OCI-LY7 (cell line): ENCODE data around the gene IL17A. TPM values are rescaled to one million over a fixed set of nuclear protein-coding genes. Genes with fewer than 3 reads are reported as not detected.

Source experiments
- BruUV-seq: library from RNA; stranded (reverse); fragments of 400-500 nt; replicated peaks from 2 replicates; lab custom pipeline; 2021; lab: Mats Ljungman, UMichigan
- CTCF ChIA-PET: fragments of 300-600 bp; sonication (Branson Sonifier 250); formaldehyde crosslinking; loops from one replicate; lab custom pipeline; 2022; ENCODE audit warnings: antibody characterized with exemption; ENCODE audit not compliant: unreplicated experiment; lab: Charles Lee
- POLR2A ChIA-PET: fragments of 300-600 bp; sonication (Branson Sonifier 250); formaldehyde crosslinking; loops from one replicate; lab custom pipeline; 2022; ENCODE audit warnings: antibody characterized with exemption; lab: Charles Lee
- DNase-seq: peaks from one replicate; pipeline ENCODE4 v3.0.0-alpha.2; 2015; ENCODE audit warnings: low spot score
- H2AFZ ChIP-seq: fragments of 200-600 bp; sonication (generic), shearing (Covaris generic); 2 replicates; pipeline ENCODE4 v1.6.1; 2014; ENCODE audit warnings: mild to moderate bottlenecking, antibody characterized with exemption, low read length, moderate library complexity
- H3K27ac ChIP-seq: fragments of 200-600 bp; sonication (generic); 2 replicates; pipeline ENCODE4 v1.5.1; 2014; ENCODE audit warnings: mixed run types, low read depth, mild to moderate bottlenecking, moderate library complexity, low read length, inconsistent platforms; ENCODE audit not compliant: poor library complexity, severe bottlenecking
- H3K36me3 ChIP-seq: fragments of 200-600 bp; sonication (generic); 2 replicates; pipeline ENCODE4 v1.6.1; 2014; ENCODE audit warnings: mild to moderate bottlenecking, antibody characterized with exemption, low read length, moderate library complexity, mixed read lengths; ENCODE audit not compliant: insufficient read depth
- H3K4me1 ChIP-seq: fragments of 200-600 bp; sonication (generic); 2 replicates; pipeline ENCODE4 v1.5.1; 2014; ENCODE audit warnings: mild to moderate bottlenecking, low read length; ENCODE audit not compliant: insufficient read depth, poor library complexity, severe bottlenecking
- H3K4me2 ChIP-seq: fragments of 200-600 bp; sonication (generic); 2 replicates; pipeline ENCODE4 v1.6.1; 2014; ENCODE audit warnings: mild to moderate bottlenecking, low read length
- H3K4me3 ChIP-seq: fragments of 200-600 bp; sonication (generic); 2 replicates; pipeline ENCODE4 v1.5.1; 2014; ENCODE audit warnings: mild to moderate bottlenecking, low read depth, low read length; ENCODE audit not compliant: poor library complexity, severe bottlenecking
- H3K79me2 ChIP-seq: fragments of 200-600 bp; sonication (generic); 2 replicates; pipeline ENCODE4 v1.6.1; 2016; ENCODE audit warnings: low read depth, mild to moderate bottlenecking, low read length, moderate library complexity, mixed read lengths; ENCODE audit not compliant: insufficient read depth
- H3K9me2 ChIP-seq: fragments of 200-600 bp; sonication (generic); 2 replicates; pipeline ENCODE4 v1.6.1; 2016; ENCODE audit warnings: mild to moderate bottlenecking, low read length, mixed read lengths; ENCODE audit not compliant: insufficient read depth
- H3K9me3 ChIP-seq: fragments of 200-600 bp; sonication (generic); 2 replicates; pipeline ENCODE4 v1.6.1; 2014; ENCODE audit warnings: mild to moderate bottlenecking, mixed run types, low read length, mixed read lengths
- H4K20me1 ChIP-seq: fragments of 200-600 bp; sonication (generic); 2 replicates; pipeline ENCODE4 v1.6.1; 2014; ENCODE audit warnings: mild to moderate bottlenecking, antibody characterized with exemption, low read length, moderate library complexity, mixed read lengths; ENCODE audit not compliant: insufficient read depth
- EZH2phosphoT487 ChIP-seq: fragments of 200-600 bp; sonication (generic); IDR thresholded peaks from 2 replicates; pipeline ENCODE4 v1.6.1; 2018; ENCODE audit warnings: low read depth, borderline replicate concordance, mild to moderate bottlenecking, mixed run types, antibody characterized with exemption, low read length, moderate library complexity, mixed read lengths
- intact Hi-C: fragments of 100-400 bp; cut with micrococcal nuclease; formaldehyde crosslinking; loops from one replicate; pipeline ENCODE4 v1.10.0; 2022; ENCODE audit not compliant: unreplicated experiment
- total RNA-seq, 2 experiments: library from RNA; depleted of rRNA in 1 of 2; stranded (reverse); fragments of >200 nt in 1 of 2; shearing (Covaris generic) in 1 of 2; gene quantifications; 2 replicates each; pipeline ENCODE4 v1.2.3, GENCODE V29; 2014 to 2022
- TF ChIP-seq, protein P1 (sequence below): fragments of 200-600 bp; sonication (generic); conservative IDR thresholded peaks from 2 replicates; pipeline ENCODE4 v1.5.1; 2014; ENCODE audit warnings: mild to moderate bottlenecking, antibody characterized with exemption, low read length, moderate library complexity, mixed read lengths

IL17A gene
- total RNA-seq, 2 experiments from 2014 or later = not detected

GRCh38 chr6:52142556-52142955 is 43.6 kb upstream of the IL17A start:
- Histone ChIP-seq H3K27ac (no peak overlapping the region), H3K79me2 (no peaks in the 10 kb centered on the region), H3K4me1 (no peaks in the 10 kb centered on the region), H3K4me2 (no peak overlapping the region), H3K9me3 (no peaks in the 10 kb centered on the region), H4K20me1 (no peaks in the 10 kb centered on the region), H3K9me2 (no peaks in the 10 kb centered on the region), H2AFZ (no peak overlapping the region), H3K4me3 (no peak overlapping the region), H3K36me3 (no peaks in the 10 kb centered on the region)
- intact Hi-C loops = no loop called here
- TF ChIP-seq, protein P1, sequence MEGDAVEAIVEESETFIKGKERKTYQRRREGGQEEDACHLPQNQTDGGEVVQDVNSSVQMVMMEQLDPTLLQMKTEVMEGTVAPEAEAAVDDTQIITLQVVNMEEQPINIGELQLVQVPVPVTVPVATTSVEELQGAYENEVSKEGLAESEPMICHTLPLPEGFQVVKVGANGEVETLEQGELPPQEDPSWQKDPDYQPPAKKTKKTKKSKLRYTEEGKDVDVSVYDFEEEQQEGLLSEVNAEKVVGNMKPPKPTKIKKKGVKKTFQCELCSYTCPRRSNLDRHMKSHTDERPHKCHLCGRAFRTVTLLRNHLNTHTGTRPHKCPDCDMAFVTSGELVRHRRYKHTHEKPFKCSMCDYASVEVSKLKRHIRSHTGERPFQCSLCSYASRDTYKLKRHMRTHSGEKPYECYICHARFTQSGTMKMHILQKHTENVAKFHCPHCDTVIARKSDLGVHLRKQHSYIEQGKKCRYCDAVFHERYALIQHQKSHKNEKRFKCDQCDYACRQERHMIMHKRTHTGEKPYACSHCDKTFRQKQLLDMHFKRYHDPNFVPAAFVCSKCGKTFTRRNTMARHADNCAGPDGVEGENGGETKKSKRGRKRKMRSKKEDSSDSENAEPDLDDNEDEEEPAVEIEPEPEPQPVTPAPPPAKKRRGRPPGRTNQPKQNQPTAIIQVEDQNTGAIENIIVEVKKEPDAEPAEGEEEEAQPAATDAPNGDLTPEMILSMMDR = no peak
- no peak for TF ChIP-seq EZH2phosphoT487
- POLR2A ChIA-PET = no interaction called here
- CTCF ChIA-PET = no interaction called here
- DNase-seq = no peak
- no TSS peak for BruUV-seq

GRCh38 chr6:52143551-52143950 is 42.6 kb upstream of the IL17A start:
- H3K27ac ChIP-seq = no peak overlapping the region
- no peaks in the 10 kb centered on the region for H4K20me1 ChIP-seq
- H3K4me1 ChIP-seq = no peaks in the 10 kb centered on the region
- H2AFZ ChIP-seq = no peak overlapping the region
- no TSS peak for BruUV-seq
- intact Hi-C loops = no loop called here
- H3K36me3 ChIP-seq = no peaks in the 10 kb centered on the region
- H3K9me3 ChIP-seq = no peaks in the 10 kb centered on the region
- CTCF ChIA-PET = no interaction called here
- POLR2A ChIA-PET = no interaction called here
- H3K9me2 ChIP-seq = no peaks in the 10 kb centered on the region
- no peak overlapping the region for H3K4me3 ChIP-seq
- H3K4me2 ChIP-seq = no peak overlapping the region
- DNase-seq = no peak
- TF ChIP-seq, protein P1 = no peak
- no peaks in the 10 kb centered on the region for H3K79me2 ChIP-seq

DNA sequence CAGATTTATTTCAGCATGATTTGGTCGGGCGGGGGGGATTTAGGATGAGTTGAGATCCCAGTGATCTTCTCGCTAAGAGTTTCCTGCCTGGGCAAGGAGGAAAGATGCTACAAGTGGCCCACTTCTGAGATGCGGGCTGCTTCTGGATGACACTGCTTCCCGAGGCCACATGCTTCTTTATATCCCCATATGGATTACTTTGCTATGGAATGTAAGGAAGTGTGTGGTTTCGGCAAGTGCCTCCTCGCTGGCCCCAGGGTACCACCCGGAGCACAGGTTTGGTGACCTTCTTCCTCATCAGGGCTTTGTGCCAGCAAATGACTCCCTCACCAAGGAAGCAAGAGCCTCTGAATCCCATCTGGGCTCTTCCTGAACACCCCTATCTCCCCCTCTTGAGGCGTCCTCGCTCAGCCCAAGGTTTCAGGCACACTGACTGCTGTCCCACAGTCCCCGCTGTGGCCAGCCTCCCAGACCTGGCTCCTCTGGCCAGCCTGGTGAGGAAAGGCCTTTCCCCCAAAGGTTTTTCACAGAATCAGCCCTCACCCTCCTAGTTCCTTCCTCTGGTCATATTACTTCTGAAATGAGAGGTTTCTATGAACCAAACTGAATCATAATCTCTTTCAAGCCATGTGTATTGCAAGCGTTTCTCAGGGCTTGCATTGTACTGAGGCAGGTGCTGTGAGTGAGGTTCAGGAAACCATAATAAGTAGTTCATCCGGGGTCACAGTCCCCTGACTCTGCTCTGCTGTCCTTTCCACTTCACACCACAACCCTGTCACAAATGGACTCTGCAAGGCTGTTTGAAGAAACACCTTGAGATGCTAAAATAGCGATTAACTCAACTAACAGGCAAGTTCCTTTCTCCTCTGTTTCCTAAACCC is 41.7 kb upstream of the IL17A start:
- no peaks in the 10 kb centered on the region for H3K9me2 ChIP-seq
- intact Hi-C loops = no loop called here
- no TSS peak for BruUV-seq
- H3K79me2 ChIP-seq = no peaks in the 10 kb centered on the region
- no peaks in the 10 kb centered on the region for H4K20me1 ChIP-seq
- no peak overlapping the region for H3K27ac ChIP-seq
- POLR2A ChIA-PET = no interaction called here
- H3K4me1 ChIP-seq = no peaks in the 10 kb centered on the region
- no peak for DNase-seq
- no peaks in the 10 kb centered on the region for H3K36me3 ChIP-seq
- no peak overlapping the region for H2AFZ ChIP-seq
- H3K4me3 ChIP-seq = no peak overlapping the region
- H3K9me3 ChIP-seq = no peaks in the 10 kb centered on the region
- no peak for TF ChIP-seq EZH2phosphoT487
- TF ChIP-seq, protein P1 = no peak
- H3K4me2 ChIP-seq = no peak overlapping the region
- CTCF ChIA-PET = no interaction called here
